Upper lobe of left lung (tissue), 4 donors: ENCODE measurements around the gene ADAMTS16.

Experiments
- POLR2AphosphoS5 ChIP-seq, 2 donors: sonication (generic); formaldehyde crosslinking; IDR thresholded peaks; one replicate each; pipeline ENCODE4 v1.5.1; 2017; ENCODE audit warnings: antibody characterized with exemption in 2 of 2
- TF ChIP-seq, protein P1 (sequence below), 6 experiments: fragments of 450-650 bp in 4 of 6; fragments of 200-600 bp in 2 of 6; sonication (generic) in 2 of 6; IDR thresholded peaks; one replicate each; pipeline ENCODE4 v1.5.1; 2016 to 2019; ENCODE audit warnings: antibody characterized with exemption in 6 of 6

- TF ChIP-seq, protein P1, sequence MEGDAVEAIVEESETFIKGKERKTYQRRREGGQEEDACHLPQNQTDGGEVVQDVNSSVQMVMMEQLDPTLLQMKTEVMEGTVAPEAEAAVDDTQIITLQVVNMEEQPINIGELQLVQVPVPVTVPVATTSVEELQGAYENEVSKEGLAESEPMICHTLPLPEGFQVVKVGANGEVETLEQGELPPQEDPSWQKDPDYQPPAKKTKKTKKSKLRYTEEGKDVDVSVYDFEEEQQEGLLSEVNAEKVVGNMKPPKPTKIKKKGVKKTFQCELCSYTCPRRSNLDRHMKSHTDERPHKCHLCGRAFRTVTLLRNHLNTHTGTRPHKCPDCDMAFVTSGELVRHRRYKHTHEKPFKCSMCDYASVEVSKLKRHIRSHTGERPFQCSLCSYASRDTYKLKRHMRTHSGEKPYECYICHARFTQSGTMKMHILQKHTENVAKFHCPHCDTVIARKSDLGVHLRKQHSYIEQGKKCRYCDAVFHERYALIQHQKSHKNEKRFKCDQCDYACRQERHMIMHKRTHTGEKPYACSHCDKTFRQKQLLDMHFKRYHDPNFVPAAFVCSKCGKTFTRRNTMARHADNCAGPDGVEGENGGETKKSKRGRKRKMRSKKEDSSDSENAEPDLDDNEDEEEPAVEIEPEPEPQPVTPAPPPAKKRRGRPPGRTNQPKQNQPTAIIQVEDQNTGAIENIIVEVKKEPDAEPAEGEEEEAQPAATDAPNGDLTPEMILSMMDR (IDR thresholded peaks at IDR 0.05): no peak
- no peak for TF ChIP-seq POLR2AphosphoS5 (IDR thresholded peaks at IDR 0.05)
These were observed 145.8 kb downstream of the ADAMTS16 start for GRCh38 chr5:5285906-5286305.
